Measurements from ENCODE around the gene LRRC10. TPM values are rescaled to one million over a fixed set of nuclear protein-coding genes. Genes with fewer than 3 reads are reported as not detected.

The LRRC10 gene
- total and polyA plus RNA-seq, 10 of the 15 experiments (the other 5 are each of a cell fraction or from before 2014, with no cell fraction given), result not detected

- in situ Hi-C loops (cut with MboI) (no loop called here), intact Hi-C loops (cut with micrococcal nuclease; ENCODE audit: unreplicated experiment) (no loop called here)
- no peaks in the 10 kb centered on the region for H4K20me1 ChIP-seq (ENCODE audit: control insufficient read depth, insufficient read depth)
- ChIA-PET POLR2A (no interaction called here), SMC1A (ENCODE audit: uncharacterized antibody, unreplicated experiment) (interaction anchor here (0.7 kb wide), 1 partner anchor 40 kb away, joined by 3 read pairs; no protein-coding TSS in a partner anchor), RAD21 (ENCODE audit: unreplicated experiment) (no interaction called here), CTCF (interaction anchor here (1.4 kb wide), 1 partner anchor 19 kb away, joined by 3 read pairs; no protein-coding TSS in a partner anchor)
- no peaks in the 10 kb centered on the region for H3K4me1 ChIP-seq (ENCODE audit: control insufficient read depth, insufficient read depth, low read length)
- no peak for DNase-seq (ENCODE audit: low read depth, low spot score)
- H3K36me3 ChIP-seq (ENCODE audit: control insufficient read depth in 2 of 2, insufficient read depth in 2 of 2, low read length in 1 of 2), result no peaks in the 10 kb centered on the region
- no peaks in the 10 kb centered on the region for H3K9me3 ChIP-seq (replicated peaks; ENCODE audit: control insufficient read depth, insufficient read depth, low read length)
- FAIRE-seq, result no peak
- no peak overlapping the region for H3K9ac ChIP-seq (ENCODE audit: control insufficient read depth, insufficient read depth, low read length)
- no peak overlapping the region for H2AFZ ChIP-seq (ENCODE audit: control insufficient read depth, low read depth, low read length)
- H3K4me2 ChIP-seq (ENCODE audit: control insufficient read depth, insufficient read depth), result no peak overlapping the region
- H3K27ac ChIP-seq (ENCODE audit: control insufficient read depth, insufficient read depth), result no peak overlapping the region
- peaks cover 0 to 3% of the 10 kb centered on the region in 2 experiments; a peak in 1 of 4 replicates for H3K27me3 ChIP-seq (replicated peaks in 1 of 2; ENCODE audit: control insufficient read depth in 2 of 2, insufficient read depth in 2 of 2, low read length in 1 of 2)
- no peaks in the 10 kb centered on the region for H3K79me2 ChIP-seq (ENCODE audit: control insufficient read depth, insufficient read depth, low read length)
- H3K4me3 ChIP-seq, result no peak overlapping the region
- 42% methylated on average over 9 of the region's 9 CpGs for WGBS (ENCODE audit: insufficient coverage, insufficient replicate concordance, low lambda C conversion rate, missing lambda C conversion rate)
- no peak for ATAC-seq
- no peak for TF ChIP-seq TCF3 (IDR thresholded peaks at IDR 0.05; ENCODE audit: borderline replicate concordance, insufficient read depth, low read depth, low read length)
- TF ChIP-seq SP1 (IDR thresholded peaks at IDR 0.05; ENCODE audit: low read depth, low read length), result no peak
- TF ChIP-seq ZSCAN29 (IDR thresholded peaks at IDR 0.05), result no peak
- no peak for TF ChIP-seq SIX5 (IDR thresholded peaks at IDR 0.05; ENCODE audit: low read depth, low read length, severe bottlenecking)
- no peak for TF ChIP-seq SPI1 (IDR thresholded peaks at IDR 0.05; ENCODE audit: borderline replicate concordance, insufficient read depth, low read depth, low read length)
- no peak for TF ChIP-seq ZNF24 (IDR thresholded peaks at IDR 0.05)
- BruUV-seq (replicated peaks), result no TSS peak
These were observed 46.9 kb upstream of the LRRC10 start for GRCh38 chr12:69657376-69658137.

All from GM12878 (cell line).